HG03378 (cell line): ENCODE results near the gene CADPS.

Experiments
- ATAC-seq: cut with Tn5 transposase; IDR thresholded peaks from one replicate; pipeline ENCODE4 v1.9.1; 2021; ENCODE audit warnings: mild to moderate bottlenecking, moderate library complexity; ENCODE audit not compliant: unreplicated experiment

Gene CADPS

GRCh38 chr3:62699728-62700127, 175.5 kb downstream of the CADPS start:
- ATAC-seq: no peak

GRCh38 chr3:62696011-62696410, 179.2 kb downstream of the CADPS start:
- ATAC-seq: no peak

GRCh38 chr3:62688812-62689211, 186.4 kb downstream of the CADPS start:
- ATAC-seq: no peak

DNA sequence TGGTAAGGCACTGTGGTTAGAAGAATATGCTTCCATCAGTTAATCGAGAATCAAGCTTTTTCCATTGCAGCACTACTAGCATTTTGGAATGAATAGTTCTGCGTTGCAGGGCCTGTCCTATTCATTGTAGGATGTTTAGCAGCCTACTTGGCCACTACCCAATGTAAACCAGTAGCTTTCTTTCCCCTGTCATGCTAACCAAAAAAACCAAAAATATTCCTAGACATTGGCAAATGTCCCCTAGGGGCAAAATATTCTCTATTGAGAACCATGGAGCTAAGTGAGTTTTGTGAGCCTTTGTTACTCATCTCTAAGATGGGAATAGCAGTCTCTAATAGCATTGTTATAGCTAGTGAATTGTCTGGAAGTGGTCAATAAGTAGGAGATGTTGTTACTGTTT, 187.2 kb downstream of the CADPS start:
- ATAC-seq: no peak

DNA sequence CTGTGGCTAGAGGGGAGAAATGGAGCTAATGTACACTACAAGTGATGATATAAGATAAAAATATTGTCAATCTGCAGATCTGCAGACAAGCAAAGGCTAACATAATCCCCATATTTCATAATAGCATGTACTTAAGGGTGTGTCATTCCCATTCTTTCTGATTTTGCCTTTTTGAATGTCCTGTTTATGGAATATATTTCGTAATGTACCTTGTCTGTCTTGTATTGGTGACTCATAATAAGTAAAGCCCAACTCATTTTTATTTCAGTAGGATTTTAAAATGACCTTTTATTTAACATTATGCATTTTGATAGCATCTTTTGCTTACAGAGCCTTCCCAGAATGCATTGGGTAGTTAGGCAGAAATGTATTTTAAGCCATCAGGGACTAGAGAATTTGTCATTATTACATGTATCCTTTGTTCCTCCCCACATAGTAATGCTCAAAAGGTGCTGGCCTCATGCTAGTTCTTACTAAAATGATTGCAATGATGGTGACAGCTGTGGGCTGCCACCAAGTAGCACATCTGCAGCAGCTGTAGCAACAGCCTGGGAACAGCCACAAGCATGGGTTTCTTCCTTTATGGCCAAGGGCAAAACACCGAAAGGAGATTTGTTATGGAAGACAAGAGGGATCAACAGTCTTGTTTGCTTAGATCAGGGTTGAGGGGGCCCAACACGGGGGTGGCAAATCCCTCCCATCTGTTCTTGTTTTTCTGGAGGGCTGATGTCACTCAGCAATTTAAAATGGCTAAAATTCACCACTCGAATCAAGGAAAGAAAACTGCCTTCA, 188.5 kb downstream of the CADPS start:
- no peak for ATAC-seq

- ATAC-seq: no peak
Observed at GRCh38 chr3:62682826-62683225, 192.4 kb downstream of the CADPS start.

DNA sequence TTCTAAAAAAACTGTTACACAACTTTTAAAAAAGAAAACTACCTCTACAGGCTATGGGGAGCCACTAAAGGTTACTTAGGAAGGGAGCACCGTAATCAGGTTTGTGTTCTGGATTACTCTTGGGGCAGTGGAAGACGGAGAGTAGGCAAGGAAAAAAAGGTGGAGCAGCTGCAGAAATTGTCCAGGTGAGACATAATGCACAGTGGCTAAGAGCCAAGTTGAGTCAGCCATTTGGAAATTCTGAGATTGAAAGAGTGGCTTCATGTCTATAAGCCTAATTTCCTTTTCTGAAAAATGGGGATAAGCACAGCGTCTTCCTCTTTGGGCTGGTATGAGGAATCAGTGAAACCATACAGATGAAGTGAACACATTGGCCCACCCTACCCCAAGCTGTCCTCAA, 195.2 kb downstream of the CADPS start:
- no peak for ATAC-seq

GRCh38 chr3:62678841-62679240, 196.4 kb downstream of the CADPS start:
- no peak for ATAC-seq

DNA sequence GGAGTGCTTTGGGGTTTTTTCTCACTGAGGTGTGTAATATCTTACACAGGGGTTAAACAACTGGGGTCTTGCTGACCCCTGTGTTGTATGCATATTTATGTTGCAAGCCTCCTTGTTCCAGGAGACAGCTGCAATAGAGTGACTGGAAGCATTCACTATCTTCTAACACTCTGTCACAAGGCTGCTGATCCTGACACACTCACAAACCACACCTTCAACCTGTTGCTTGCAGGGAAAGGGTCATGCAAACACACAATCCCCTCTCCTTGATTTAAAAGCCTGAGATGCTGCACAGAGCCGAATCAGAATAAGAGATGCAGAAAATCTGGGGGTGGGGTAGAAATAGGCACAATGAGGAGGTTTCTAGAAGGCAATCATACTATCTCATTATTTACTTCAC, 197.3 kb downstream of the CADPS start:
- no peak for ATAC-seq

- no peak for ATAC-seq
Observed at GRCh38 chr3:62676689-62677271, 198.4 kb downstream of the CADPS start.

DNA sequence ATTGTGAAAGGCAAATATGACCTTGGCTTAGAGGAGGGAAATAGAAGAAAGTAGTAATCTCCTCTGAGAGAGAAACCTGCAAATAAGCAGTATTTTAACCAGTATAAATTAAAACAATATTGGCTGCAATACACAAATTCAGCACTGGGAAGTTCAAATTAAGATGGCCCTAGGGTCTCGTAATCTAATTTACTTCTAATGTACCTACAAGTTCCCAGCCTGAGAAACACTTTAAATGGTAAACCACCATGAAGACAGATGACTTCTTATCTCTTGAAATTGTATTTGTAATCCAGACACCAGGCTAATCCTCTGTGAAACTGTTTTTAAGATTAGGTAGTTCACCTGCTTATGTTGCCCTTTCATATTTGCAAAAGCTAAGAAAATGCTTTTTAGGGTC, 199.7 kb downstream of the CADPS start:
- ATAC-seq: no peak

DNA sequence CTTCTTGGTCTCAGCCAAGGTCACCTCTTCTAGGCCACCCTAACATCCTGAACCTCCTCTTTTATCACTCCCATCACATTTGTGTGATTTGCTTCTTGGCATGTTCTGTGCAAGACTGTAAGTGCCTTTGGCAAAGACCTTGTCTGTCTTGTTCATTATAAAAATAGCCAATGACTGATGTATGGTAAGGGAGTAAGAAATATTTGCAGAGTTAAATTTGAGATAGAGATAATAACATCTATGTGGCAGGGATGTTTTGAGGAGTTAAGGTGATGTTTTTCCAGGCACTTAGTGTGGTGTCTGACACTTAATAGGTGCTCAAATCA, 202.3 kb downstream of the CADPS start:
- ATAC-seq: no peak

GRCh38 chr3:62672270-62672987, 202.8 kb downstream of the CADPS start:
- peak; percentile 89 for ATAC-seq

DNA sequence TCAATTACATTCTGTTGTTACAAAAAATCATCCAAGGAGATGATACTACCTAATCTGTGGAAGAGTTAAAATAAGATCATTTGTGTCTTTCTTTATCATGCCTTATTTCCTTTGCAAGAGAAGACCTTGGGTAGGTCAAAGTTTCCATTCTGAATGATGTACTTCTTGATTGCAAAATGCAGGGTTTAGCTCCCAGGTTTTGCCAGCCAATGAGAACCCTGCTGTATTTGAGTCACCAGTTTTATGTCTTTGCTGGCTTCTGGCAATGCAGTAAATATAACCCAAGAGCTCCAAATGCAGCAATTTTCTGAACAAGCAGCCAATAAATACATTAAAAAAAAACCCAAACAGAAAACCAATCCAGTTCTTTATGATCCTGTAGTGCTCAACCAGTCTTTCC, 204.9 kb downstream of the CADPS start:
- no peak for ATAC-seq

GRCh38 chr3:62669161-62669560, 206.1 kb downstream of the CADPS start:
- no peak for ATAC-seq

- no peak for ATAC-seq
Observed at GRCh38 chr3:62667714-62668113, 207.5 kb downstream of the CADPS start.

DNA sequence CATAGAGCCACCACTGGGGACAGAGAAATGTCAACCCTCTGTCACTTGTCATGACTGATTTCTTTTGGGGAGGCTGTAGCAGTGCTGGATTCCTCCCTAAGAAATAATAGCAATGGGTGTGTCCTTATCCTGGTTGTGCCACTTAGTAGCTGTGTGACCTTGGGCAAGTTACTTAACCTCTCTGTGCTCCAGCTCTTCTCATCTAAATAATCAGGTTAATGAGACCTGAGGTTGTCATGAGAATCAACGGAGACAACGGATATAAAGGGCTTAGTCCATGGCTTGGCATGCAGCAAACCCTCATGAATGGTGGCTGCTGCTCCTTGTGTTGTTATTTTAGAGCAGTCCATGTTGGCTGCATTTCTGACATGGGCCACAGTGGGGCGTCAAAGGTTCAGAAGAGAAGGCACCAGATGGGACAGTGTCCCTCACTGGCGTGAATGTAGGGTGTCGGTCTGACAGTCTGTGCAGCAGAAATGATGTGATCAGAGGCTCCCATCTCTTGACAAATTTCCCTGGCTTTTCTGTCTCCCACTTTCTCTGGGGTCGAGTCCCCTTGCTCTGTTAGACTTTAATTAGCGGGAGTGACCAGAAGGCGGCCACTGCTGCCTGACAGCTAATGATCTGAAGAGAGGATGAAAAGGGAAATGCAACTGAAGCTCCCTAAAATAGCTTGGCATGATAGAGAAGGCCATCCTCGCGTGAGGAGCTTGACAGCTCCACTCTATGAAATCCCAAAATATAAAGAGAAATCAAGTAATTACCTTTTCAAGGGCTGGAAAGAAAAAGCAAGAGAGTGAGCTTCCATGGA, 209.4 kb downstream of the CADPS start:
- ATAC-seq: peak; percentile 83

DNA sequence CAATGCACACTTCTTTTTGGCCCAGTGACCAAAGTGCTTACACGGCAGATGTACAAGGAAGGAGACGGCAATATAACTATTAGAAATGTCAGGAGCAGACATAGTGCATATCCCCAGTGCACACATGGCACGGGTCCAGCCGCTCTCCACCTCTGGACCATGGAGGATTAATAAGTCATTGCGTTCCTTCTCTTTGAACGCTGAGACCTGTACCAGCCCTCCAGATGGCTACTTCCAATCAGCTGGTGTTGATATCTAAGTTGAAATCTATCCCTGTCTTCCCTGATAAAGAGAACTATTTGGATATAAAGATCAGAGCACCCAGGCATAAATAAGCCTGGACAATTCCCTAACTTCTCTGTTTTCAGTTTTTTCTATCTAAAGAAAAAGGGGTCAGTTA, 212.5 kb downstream of the CADPS start:
- ATAC-seq: no peak

DNA sequence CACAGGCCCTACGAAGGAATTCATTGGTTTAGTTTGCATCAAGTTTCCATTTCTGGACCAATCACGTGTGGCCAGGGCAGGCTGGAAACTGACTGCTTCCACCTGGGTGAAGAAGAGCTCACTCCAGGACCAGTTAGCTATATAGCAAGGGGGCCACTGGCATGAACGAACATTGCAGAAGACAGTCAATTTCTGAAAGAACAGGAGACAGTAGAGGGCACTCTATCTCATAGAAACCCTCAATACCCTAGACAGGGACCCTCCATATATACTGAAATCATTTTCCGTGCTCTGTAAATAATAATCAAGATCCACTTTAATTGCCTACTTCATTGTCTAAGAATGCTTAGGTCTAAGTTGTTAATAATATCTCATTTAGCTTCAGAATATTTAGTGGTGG, 215.6 kb downstream of the CADPS start:
- no peak for ATAC-seq

GRCh38 chr3:62655691-62656063, 219.5 kb downstream of the CADPS start:
- ATAC-seq: no peak

- no peak for ATAC-seq
Observed at GRCh38 chr3:62655056-62655690, 220.0 kb downstream of the CADPS start.
